Heart left ventricle (tissue), 13 donors: ENCODE measurements around the gene STXBP3.

Source experiments
- CTCF ChIP-seq, 12 donors: fragments of 200-600 bp; sonication (generic) in 4 of 12; IDR thresholded peaks; one replicate each; pipeline versions ENCODE4 v1.5.0 to v1.8.0; 2018 to 2022; ENCODE audit warnings: antibody characterized with exemption in 12 of 12, mild to moderate bottlenecking in 5 of 12
- POLR2A ChIP-seq, 2 donors: fragments of 450-650 bp; IDR thresholded peaks; one replicate each; pipeline ENCODE4 v1.6.1; 2017; ENCODE audit warnings: antibody characterized with exemption in 2 of 2, mild to moderate bottlenecking in 2 of 2, moderate library complexity in 2 of 2
- donor health status: ischemic (EF 13 %, LVEDD 7.1; RV severe dilation, severe dysfunction).
- donor health status: DM: no; HTN: yes; CAD: no.
- donor health status: DM: no; HTN: no; CAD: no.
- donor health status: ischemic (EF 25% LVEDD 6.9; RV normal size, moderate dysfunction).
- donor health status: ischemic (EF 25% LVEDD 5.7; RV mildly dilated, moderate dysfunction).
- donor health status: ischemic (EF 35%, LVEDD 5.7; RV mildly dilated, moderate dysfunction).
- donor health status: nonischemic (EF 11% LVEDD 7.7; RV severe dilation, severe dysfunction).
- donor health status: DM: yes; HTN: yes; CAD: no.
- donor health status: PGD.
- donor health status: ischemic (EF 29% LVEDD 5.4; RV normal size, mild dysfunction).
- donor health status: nonischemic (EF 23%, LVEDD 6.1; RV moderate dilation, normal function).

GRCh38 chr1:108708691-108709660 lies 37.5 kb upstream of the STXBP3 start:
- peak in 4 of 12 donors; percentile 5 to 26 (median 12) for TF ChIP-seq CTCF (IDR thresholded peaks at IDR 0.05)
- TF ChIP-seq POLR2A (IDR thresholded peaks at IDR 0.05) = no peak
